GM19193 (cell line): ENCODE measurements around the gene WDR37.

Source experiments
- POLR2A ChIP-seq: IDR thresholded peaks from 4 replicates; pipeline ENCODE4 v1.6.1; 2011; ENCODE audit not compliant: insufficient read depth, insufficient read length; ENCODE audit errors: extremely low read depth

Gene WDR37

GRCh38 chr10:1172256-1172984 lies 116.2 kb downstream of the WDR37 start:
- no peak for TF ChIP-seq POLR2A

- no peak for TF ChIP-seq POLR2A
Observed at GRCh38 chr10:1173091-1173490, 116.9 kb downstream of the WDR37 start.

- TF ChIP-seq POLR2A, result no peak
Observed at GRCh38 chr10:1174022-1174421, 117.8 kb downstream of the WDR37 start.

GRCh38 chr10:1175956-1176565 lies 119.9 kb downstream of the WDR37 start:
- TF ChIP-seq POLR2A, result no peak

- TF ChIP-seq POLR2A, result no peak
Observed at GRCh38 chr10:1177936-1178335, 121.8 kb downstream of the WDR37 start.

- no peak for TF ChIP-seq POLR2A
Observed at GRCh38 chr10:1178506-1178905, 122.3 kb downstream of the WDR37 start.

GRCh38 chr10:1179346-1180070 lies 123.3 kb downstream of the WDR37 start:
- no peak for TF ChIP-seq POLR2A

- no peak for TF ChIP-seq POLR2A
Observed at GRCh38 chr10:1180071-1180730, 124.0 kb downstream of the WDR37 start.

- no peak for TF ChIP-seq POLR2A
Observed at GRCh38 chr10:1180836-1181235, 124.7 kb downstream of the WDR37 start.
